Retinal pigment epithelial cell (primary cell): ENCODE results near the gene CCDC85A.

Experiments
- DNase-seq: peaks from one replicate; pipeline ENCODE4 v3.0.0-alpha.2; 2010; ENCODE audit warnings: low read depth
- H3K4me3 ChIP-seq: 2 replicates; pipeline ENCODE4 v1.5.1; 2011; ENCODE audit warnings: mild to moderate bottlenecking, low read length, control low read depth, moderate library complexity
- TF ChIP-seq, protein P1 (sequence below): conservative IDR thresholded peaks from 2 replicates; pipeline ENCODE4 v1.5.1; 2011; ENCODE audit warnings: low read depth, low read length, control low read depth, inconsistent platforms

CCDC85A gene

DNA sequence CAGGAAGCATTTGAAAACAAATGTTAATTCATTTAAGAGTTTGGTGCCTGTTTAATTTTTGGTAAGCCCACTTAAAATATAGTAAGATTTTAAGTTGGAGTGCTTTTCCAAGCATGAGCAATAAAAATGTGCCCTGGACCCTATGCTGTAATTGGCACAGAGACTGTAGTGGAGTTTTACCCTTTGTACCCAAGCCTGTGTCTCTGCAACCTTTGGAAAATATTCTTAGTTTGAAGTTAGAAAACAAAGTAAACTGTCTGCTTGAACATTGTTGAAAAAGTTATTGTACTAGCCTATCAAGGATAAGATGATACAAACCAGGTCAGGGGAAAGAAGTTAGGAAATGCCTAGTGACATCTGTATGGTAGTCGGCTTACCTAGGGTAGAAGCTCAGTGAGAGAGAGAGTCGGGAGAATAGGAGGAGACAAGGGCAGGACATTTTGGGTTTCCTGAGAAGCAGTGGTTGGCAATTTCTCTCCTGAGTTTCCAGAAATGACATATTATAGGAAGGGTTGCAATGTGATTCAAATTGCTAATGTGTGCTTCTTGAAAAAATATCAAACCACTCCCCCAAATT, 66.5 kb downstream of the CCDC85A start:
- DNase-seq: no peak
- H3K4me3 ChIP-seq: no peak overlapping the region
- TF ChIP-seq, protein P1, sequence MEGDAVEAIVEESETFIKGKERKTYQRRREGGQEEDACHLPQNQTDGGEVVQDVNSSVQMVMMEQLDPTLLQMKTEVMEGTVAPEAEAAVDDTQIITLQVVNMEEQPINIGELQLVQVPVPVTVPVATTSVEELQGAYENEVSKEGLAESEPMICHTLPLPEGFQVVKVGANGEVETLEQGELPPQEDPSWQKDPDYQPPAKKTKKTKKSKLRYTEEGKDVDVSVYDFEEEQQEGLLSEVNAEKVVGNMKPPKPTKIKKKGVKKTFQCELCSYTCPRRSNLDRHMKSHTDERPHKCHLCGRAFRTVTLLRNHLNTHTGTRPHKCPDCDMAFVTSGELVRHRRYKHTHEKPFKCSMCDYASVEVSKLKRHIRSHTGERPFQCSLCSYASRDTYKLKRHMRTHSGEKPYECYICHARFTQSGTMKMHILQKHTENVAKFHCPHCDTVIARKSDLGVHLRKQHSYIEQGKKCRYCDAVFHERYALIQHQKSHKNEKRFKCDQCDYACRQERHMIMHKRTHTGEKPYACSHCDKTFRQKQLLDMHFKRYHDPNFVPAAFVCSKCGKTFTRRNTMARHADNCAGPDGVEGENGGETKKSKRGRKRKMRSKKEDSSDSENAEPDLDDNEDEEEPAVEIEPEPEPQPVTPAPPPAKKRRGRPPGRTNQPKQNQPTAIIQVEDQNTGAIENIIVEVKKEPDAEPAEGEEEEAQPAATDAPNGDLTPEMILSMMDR: no peak

DNA sequence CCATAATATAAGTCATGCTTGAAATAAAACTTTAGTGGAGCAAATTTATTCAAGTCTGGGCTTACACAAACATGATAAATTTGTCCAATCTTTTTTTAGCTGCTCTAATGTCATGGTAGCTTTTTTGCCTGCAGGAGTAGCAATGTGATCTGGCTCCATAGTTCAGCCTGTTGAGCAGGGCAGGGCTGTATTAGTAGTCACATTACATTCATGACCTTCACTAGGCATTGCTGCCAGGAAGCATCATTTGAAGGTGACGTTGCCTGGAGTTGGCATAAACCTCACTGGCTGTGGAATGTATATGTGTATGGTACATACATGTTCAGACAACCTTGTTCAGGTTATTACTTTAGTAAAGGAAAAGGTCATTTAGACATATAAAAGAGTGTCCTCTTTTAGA, 76.6 kb downstream of the CCDC85A start:
- TF ChIP-seq, protein P1: no peak
- no peak overlapping the region for H3K4me3 ChIP-seq
- no peak for DNase-seq

DNA sequence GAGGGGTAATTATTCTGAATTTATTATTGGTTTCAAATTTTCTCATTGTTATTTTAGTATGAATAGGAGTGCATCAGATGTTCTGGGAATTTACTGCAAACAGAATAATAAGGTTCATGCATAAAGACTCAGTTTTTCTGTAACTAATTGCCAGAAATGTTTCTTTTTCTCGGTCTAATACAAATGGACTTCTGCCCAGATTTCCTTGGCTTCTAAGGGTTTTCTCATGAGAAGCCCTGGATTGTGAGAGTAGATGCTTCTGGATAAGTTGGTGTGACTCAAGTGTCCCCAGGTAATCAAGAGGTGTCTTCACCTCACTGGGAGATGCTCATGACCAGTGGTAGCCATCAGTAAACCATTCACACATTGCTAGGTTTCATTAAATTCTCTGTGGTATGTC, 78.5 kb downstream of the CCDC85A start:
- no peak for DNase-seq
- TF ChIP-seq, protein P1: no peak
- no peak overlapping the region for H3K4me3 ChIP-seq

DNA sequence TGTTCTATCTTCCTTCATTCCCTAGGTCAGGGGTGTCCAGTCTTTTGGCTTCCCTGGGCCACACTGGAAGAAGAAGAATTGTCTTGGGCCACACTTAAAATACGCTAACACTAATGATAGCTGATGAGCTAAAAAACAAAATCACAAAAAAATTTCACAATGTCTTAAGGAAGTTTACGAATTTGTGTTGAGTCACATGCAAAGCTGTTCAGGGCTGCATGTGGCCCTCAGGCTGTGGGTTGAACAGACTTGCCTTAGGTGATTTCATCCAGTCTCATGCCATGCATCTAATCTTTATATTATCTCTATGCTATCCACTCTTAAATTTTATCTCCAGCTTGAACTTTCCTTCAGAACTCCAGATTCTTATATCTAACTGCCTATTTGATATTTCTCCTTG, 80.1 kb downstream of the CCDC85A start:
- no peak overlapping the region for H3K4me3 ChIP-seq
- DNase-seq: no peak
- TF ChIP-seq, protein P1: no peak

DNA sequence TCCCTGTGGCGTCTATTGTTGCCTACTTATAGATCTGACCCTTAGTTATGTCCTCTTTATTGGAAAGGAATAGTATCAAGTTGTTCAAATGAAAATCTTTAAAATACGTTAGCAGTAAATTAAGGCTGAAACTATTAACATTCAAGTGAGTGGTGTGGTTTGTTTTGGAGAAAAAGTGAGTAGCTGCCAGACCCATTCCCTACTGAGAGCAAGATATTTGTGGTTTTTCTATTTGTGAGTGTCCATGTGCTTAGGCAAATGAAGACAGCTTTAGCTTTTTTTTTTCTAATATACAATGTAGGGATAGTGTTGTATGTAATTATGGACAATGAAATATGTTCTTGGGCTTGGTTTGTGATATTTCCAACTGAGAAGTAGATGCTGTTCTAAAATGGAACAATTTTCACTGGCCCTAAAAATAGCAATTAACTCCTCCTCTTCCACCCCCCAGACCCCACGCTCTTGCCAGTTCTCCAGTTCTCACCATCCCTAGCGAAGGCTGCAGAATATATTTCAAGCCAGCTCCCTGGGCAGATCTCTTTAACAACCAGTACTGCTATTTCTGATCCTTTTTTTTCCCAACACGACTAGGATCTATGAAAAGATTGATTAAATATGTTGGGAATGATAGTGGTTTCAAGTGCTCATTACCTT, 83.1 kb downstream of the CCDC85A start:
- TF ChIP-seq, protein P1: no peak
- H3K4me3 ChIP-seq: no peak overlapping the region
- DNase-seq: no peak

DNA sequence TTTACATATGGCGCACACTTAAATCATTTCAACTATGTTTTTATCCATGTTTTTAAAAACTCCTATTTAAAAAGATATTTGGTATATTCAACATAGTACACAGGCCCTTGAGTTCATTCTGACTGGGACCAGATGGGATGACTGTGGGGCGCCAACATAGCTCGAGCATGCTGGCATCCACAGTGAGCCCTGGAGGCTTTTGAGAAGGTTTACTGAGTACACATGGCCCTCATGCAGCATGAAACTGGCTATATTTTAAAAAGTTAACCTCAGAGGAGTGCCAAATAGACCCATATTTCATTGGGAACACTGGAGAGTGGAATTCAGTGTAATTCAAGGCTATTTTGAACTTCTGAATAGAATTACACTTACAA, 83.6 kb downstream of the CCDC85A start:
- no peak overlapping the region for H3K4me3 ChIP-seq
- TF ChIP-seq, protein P1: no peak
- no peak for DNase-seq

DNA sequence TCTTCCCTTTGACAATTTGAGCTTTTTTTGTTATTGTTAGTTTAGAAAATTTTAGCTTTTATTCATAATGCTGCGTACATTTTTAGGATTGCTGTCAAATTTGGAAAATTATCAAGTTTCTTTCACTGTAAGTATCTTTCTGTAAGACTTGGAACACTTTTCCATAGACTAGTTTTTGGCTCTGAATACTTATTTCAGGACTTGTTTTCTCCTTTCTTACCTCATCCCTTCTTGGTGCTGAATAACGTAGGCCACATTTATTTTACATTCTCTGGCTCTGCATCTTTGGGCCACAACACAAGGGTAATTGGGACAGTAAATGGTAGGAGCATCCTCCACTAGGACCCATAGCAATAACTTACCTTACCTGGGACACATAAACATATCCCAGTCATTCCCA, 85.1 kb downstream of the CCDC85A start:
- DNase-seq: no peak
- TF ChIP-seq, protein P1: no peak
- no peak overlapping the region for H3K4me3 ChIP-seq
